Activated CD8-positive, alpha-beta T cell treated with anti-CD3 and anti-CD28 coated beads for 36 hours (primary cell): Measurements from ENCODE around the gene REG3G. TPM values are rescaled to one million over a fixed set of nuclear protein-coding genes. Genes with fewer than 3 reads are reported as not detected.

Source experiments
- ATAC-seq: fragments of 200-7000 bp; cut with Tn5 transposase; one replicate; pipeline ENCODE4 v1.10.0; 2021; ENCODE audit warnings: mild to moderate bottlenecking, moderate library complexity
- CTCF ChIA-PET: fragments of 350-600 bp; sonication (Branson Sonifier 250); formaldehyde crosslinking; loops from one replicate; lab custom pipeline; 2021; ENCODE audit warnings: antibody characterized with exemption; lab: Charles Lee
- POLR2A ChIA-PET: fragments of 350-600 bp; sonication (Branson Sonifier 250); formaldehyde crosslinking; loops from one replicate; lab custom pipeline; 2021; ENCODE audit warnings: antibody characterized with exemption; lab: Charles Lee
- DNase-seq: peaks from one replicate; pipeline ENCODE4 v3.0.0-alpha.2; 2020
- H3K27ac Mint-ChIP-seq: one replicate; pipeline ENCODE4 v1.8.0; 2021; ENCODE audit warnings: mild to moderate bottlenecking, mixed read lengths
- H3K27me3 Mint-ChIP-seq: one replicate; pipeline ENCODE4 v1.8.0; 2021; ENCODE audit warnings: mixed read lengths
- H3K36me3 Mint-ChIP-seq: one replicate; pipeline ENCODE4 v1.8.0; 2021; ENCODE audit warnings: low read depth, mixed read lengths
- H3K4me1 Mint-ChIP-seq: one replicate; pipeline ENCODE4 v1.8.0; 2021; ENCODE audit warnings: low read depth, mixed read lengths
- H3K4me3 Mint-ChIP-seq: one replicate; pipeline ENCODE4 v1.8.0; 2021; ENCODE audit warnings: mild to moderate bottlenecking, moderate library complexity, mixed read lengths
- H3K9me3 Mint-ChIP-seq: one replicate; pipeline ENCODE4 v1.8.0; 2021; ENCODE audit warnings: mixed read lengths
- CTCF ChIP-seq: fragments of 200-600 bp; IDR thresholded peaks from one replicate; pipeline ENCODE4 v1.8.0; 2022; ENCODE audit warnings: antibody characterized with exemption, mild to moderate bottlenecking
- intact Hi-C: fragments of 100-400 bp; cut with micrococcal nuclease; formaldehyde crosslinking; loops from one replicate; pipeline ENCODE4 v1.10.0; 2022
- total RNA-seq, 2 experiments: library from RNA; stranded (reverse); gene quantifications; one replicate each; pipeline ENCODE4 v1.2.3, GENCODE V29; 2021

The REG3G gene
- total RNA-seq, 2 experiments from 2014 or later = not detected

- H3K9me3 Mint-ChIP-seq = peaks cover 4% of the 10 kb centered on the region
- POLR2A ChIA-PET = no interaction called here
- ATAC-seq (no peak), DNase-seq (no peak)
- TF ChIP-seq CTCF = no peak
- H3K4me1 Mint-ChIP-seq = no peaks in the 10 kb centered on the region
- no peaks in the 10 kb centered on the region for H3K36me3 Mint-ChIP-seq
- no peak overlapping the region for H3K27ac Mint-ChIP-seq
- CTCF ChIA-PET = no interaction called here
- H3K27me3 Mint-ChIP-seq = no peaks in the 10 kb centered on the region
- H3K4me3 Mint-ChIP-seq = no peak overlapping the region
- intact Hi-C loops = no loop called here
Measured at GRCh38 chr2:79011496-79011895, 14.0 kb upstream of the REG3G start.

- ATAC-seq = no peak
- no peak for TF ChIP-seq CTCF
Measured at GRCh38 chr2:79013629-79014028, 11.9 kb upstream of the REG3G start.

GRCh38 chr2:79016342-79016741 lies 9.2 kb upstream of the REG3G start:
- POLR2A ChIA-PET = no interaction called here
- Mint-ChIP-seq H3K27ac (no peak overlapping the region), H3K4me3 (no peak overlapping the region), H3K4me1 (no peaks in the 10 kb centered on the region), H3K9me3 (peaks cover 2% of the 10 kb centered on the region), H3K36me3 (no peaks in the 10 kb centered on the region), H3K27me3 (no peaks in the 10 kb centered on the region)
- intact Hi-C loops = no loop called here
- ATAC-seq (no peak), DNase-seq (no peak)
- TF ChIP-seq CTCF = no peak
- CTCF ChIA-PET = interaction anchor here (0.7 kb wide), 1 partner anchor 12 kb away, joined by 3 read pairs; no protein-coding TSS in a partner anchor

More at GRCh38 chr2:79013629-79014028, 11.9 kb upstream of the REG3G start:
- CTCF ChIA-PET = no interaction called here
- no peak for DNase-seq
- Mint-ChIP-seq H3K4me3 (no peak overlapping the region), H3K9me3 (peaks cover 2% of the 10 kb centered on the region), H3K27me3 (no peaks in the 10 kb centered on the region), H3K36me3 (no peaks in the 10 kb centered on the region), H3K4me1 (no peaks in the 10 kb centered on the region), H3K27ac (no peak overlapping the region)
- intact Hi-C loops = no loop called here
- POLR2A ChIA-PET = no interaction called here

GRCh38 chr2:79026061-79026460 lies 559 bp downstream of the REG3G start:
- CTCF ChIA-PET = no interaction called here
- no peak for ATAC-seq
- Mint-ChIP-seq H3K4me1 (no peaks in the 10 kb centered on the region), H3K27me3 (no peaks in the 10 kb centered on the region), H3K4me3 (no peak overlapping the region), H3K36me3 (no peaks in the 10 kb centered on the region), H3K27ac (no peak overlapping the region), H3K9me3 (peaks cover 3% of the 10 kb centered on the region)
- no peak for DNase-seq
- TF ChIP-seq CTCF = no peak
- intact Hi-C loops = no loop called here
- POLR2A ChIA-PET = no interaction called here

GRCh38 chr2:79039944-79040343 lies 14.4 kb downstream of the REG3G start:
- ChIA-PET POLR2A (no interaction called here), CTCF (no interaction called here)
- DNase-seq (no peak), ATAC-seq (no peak)
- Mint-ChIP-seq H3K36me3 (no peaks in the 10 kb centered on the region), H3K9me3 (no peaks in the 10 kb centered on the region), H3K4me1 (no peaks in the 10 kb centered on the region), H3K27ac (no peak overlapping the region), H3K4me3 (no peak overlapping the region), H3K27me3 (no peaks in the 10 kb centered on the region)
- intact Hi-C loops = no loop called here
- TF ChIP-seq CTCF = no peak
